Trophoblast cell (in vitro differentiated cells and primary cell): Measurements from ENCODE around the gene BRD7.

Experiments used
- DNase-seq, 2 donors: peaks; one replicate each; pipeline ENCODE4 v3.0.0-alpha.2; 2016
- H2AFZ ChIP-seq: 2 replicates; pipeline ENCODE4 v1.6.1; 2013; ENCODE audit warnings: low read length, moderate library complexity, mild to moderate bottlenecking; ENCODE audit not compliant: insufficient read depth, poor library complexity
- H2AK5ac ChIP-seq: 2 replicates; pipeline ENCODE4 v1.6.1; 2013; ENCODE audit warnings: mild to moderate bottlenecking, low read length
- H2BK120ac ChIP-seq: 2 replicates; pipeline ENCODE4 v1.6.1; 2013; ENCODE audit warnings: low read length, mild to moderate bottlenecking, moderate library complexity; ENCODE audit not compliant: insufficient read depth, poor library complexity
- H2BK12ac ChIP-seq: 2 replicates; pipeline ENCODE4 v1.6.1; 2013; ENCODE audit warnings: mild to moderate bottlenecking, low read length, moderate library complexity
- H2BK5ac ChIP-seq: 2 replicates; pipeline ENCODE4 v1.6.1; 2013; ENCODE audit warnings: low read length, low read depth, moderate library complexity, mild to moderate bottlenecking; ENCODE audit not compliant: poor library complexity
- H3K14ac ChIP-seq: 2 replicates; pipeline ENCODE4 v1.6.1; 2013; ENCODE audit warnings: mild to moderate bottlenecking, low read length
- H3K18ac ChIP-seq: 2 replicates; pipeline ENCODE4 v1.6.1; 2013; ENCODE audit warnings: mild to moderate bottlenecking, low read length
- H3K23ac ChIP-seq: 2 replicates; pipeline ENCODE4 v1.6.1; 2013; ENCODE audit warnings: low read length
- H3K27ac ChIP-seq: 2 replicates; pipeline ENCODE4 v1.5.1; 2013; ENCODE audit warnings: low read depth, mild to moderate bottlenecking, inconsistent platforms, low read length, moderate library complexity
- H3K27me3 ChIP-seq: 2 replicates; pipeline ENCODE4 v1.6.1; 2013; ENCODE audit warnings: inconsistent platforms, mild to moderate bottlenecking, low read length, moderate library complexity; ENCODE audit not compliant: insufficient read depth
- H3K36me3 ChIP-seq, 2 experiments: 1 replicate in 1 of 2; 2 replicates in 1 of 2; pipeline ENCODE4 v1.6.1; 2013; ENCODE audit warnings: low read length in 2 of 2, mild to moderate bottlenecking in 2 of 2, moderate library complexity in 1 of 2; ENCODE audit not compliant: insufficient read depth in 2 of 2, control insufficient read depth in 1 of 2
- H3K4ac ChIP-seq: 2 replicates; pipeline ENCODE4 v1.6.1; 2013; ENCODE audit warnings: low read depth, mild to moderate bottlenecking, low read length, moderate library complexity
- H3K4me1 ChIP-seq, 2 experiments: 1 replicate in 1 of 2; 2 replicates in 1 of 2; pipeline ENCODE4 v1.6.1; 2013; ENCODE audit warnings: low read length in 2 of 2, mild to moderate bottlenecking in 2 of 2, moderate library complexity in 1 of 2; ENCODE audit not compliant: insufficient read depth in 2 of 2, control insufficient read depth in 1 of 2
- H3K4me2 ChIP-seq: 2 replicates; pipeline ENCODE4 v1.6.1; 2013; ENCODE audit warnings: inconsistent platforms, mild to moderate bottlenecking, low read length, moderate library complexity
- H3K4me3 ChIP-seq: 2 replicates; pipeline ENCODE4 v1.5.1; 2013; ENCODE audit warnings: mild to moderate bottlenecking, low read depth, low read length, inconsistent platforms
- H3K79me1 ChIP-seq: one replicate; pipeline ENCODE4 v1.6.1; 2013; ENCODE audit warnings: low read length
- H3K79me2 ChIP-seq: 2 replicates; pipeline ENCODE4 v1.6.1; 2013; ENCODE audit warnings: low read length, mild to moderate bottlenecking; ENCODE audit not compliant: control insufficient read depth, insufficient read depth, poor library complexity
- H3K9ac ChIP-seq: 2 replicates; pipeline ENCODE4 v1.6.1; 2013; ENCODE audit warnings: mild to moderate bottlenecking, low read length
- H3K9me3 ChIP-seq: 2 replicates; pipeline ENCODE4 v1.6.1; 2013; ENCODE audit warnings: low read depth, mild to moderate bottlenecking, control low read depth, inconsistent platforms, low read length; ENCODE audit not compliant: insufficient read depth
- H4K12ac ChIP-seq: 2 replicates; pipeline ENCODE4 v1.6.1; 2013; ENCODE audit warnings: low read depth, mild to moderate bottlenecking, low read length, moderate library complexity
- H4K8ac ChIP-seq: 2 replicates; pipeline ENCODE4 v1.6.1; 2013; ENCODE audit warnings: low read depth, mild to moderate bottlenecking, low read length, moderate library complexity
- H4K91ac ChIP-seq: one replicate; pipeline ENCODE4 v1.6.1; 2013; ENCODE audit warnings: low read depth, mild to moderate bottlenecking, low read length, moderate library complexity
- WGBS: extraction: QIAGEN DNeasy Blood & Tissue Kit; methylation state at CpG from one replicate; pipeline ENCODE4 v1.1.7; 2013; ENCODE audit warnings: missing lambda C conversion rate; ENCODE audit not compliant: insufficient read length, insufficient coverage; ENCODE audit errors: extremely low coverage; 5-methylcytosine and 5-hydroxymethylcytosine counted together

Gene BRD7

GRCh38 chr16:50323335-50324011 is 45.3 kb downstream of the BRD7 start:
- WGBS, result no CpG with 5 or more reads among the region's 11 CpGs
- no peak overlapping the region for H3K18ac ChIP-seq
- no peak overlapping the region for H4K8ac ChIP-seq
- H2BK120ac ChIP-seq, result no peak overlapping the region
- H3K36me3 ChIP-seq, result peaks cover 11 to 24% of the 10 kb centered on the region in 2 experiments
- no peak overlapping the region for H3K23ac ChIP-seq
- H4K91ac ChIP-seq, result no peak overlapping the region
- no peak overlapping the region for H4K12ac ChIP-seq
- H3K9me3 ChIP-seq, result no peaks in the 10 kb centered on the region
- H3K79me2 ChIP-seq, result no peaks in the 10 kb centered on the region
- H3K79me1 ChIP-seq, result no peaks in the 10 kb centered on the region
- no peaks in the 10 kb centered on the region for H3K27me3 ChIP-seq
- H3K14ac ChIP-seq, result no peak overlapping the region
- H3K4me3 ChIP-seq, result no peak overlapping the region
- no peak overlapping the region for H2BK12ac ChIP-seq
- H3K4ac ChIP-seq, result no peak overlapping the region
- H3K9ac ChIP-seq, result no peak overlapping the region
- no peaks in the 10 kb centered on the region for H3K4me1 ChIP-seq
- H3K27ac ChIP-seq, result no peak overlapping the region
- H2BK5ac ChIP-seq, result no peak overlapping the region
- H2AK5ac ChIP-seq, result no peak overlapping the region
- peak in 1 of 2 donors; percentile 38 for DNase-seq
- no peak overlapping the region for H3K4me2 ChIP-seq
- H2AFZ ChIP-seq, result no peak overlapping the region

- Histone ChIP-seq H3K4me3 (no peak overlapping the region), H2BK120ac (no peak overlapping the region), H3K4me2 (no peak overlapping the region), H3K23ac (no peak overlapping the region), H3K14ac (no peak overlapping the region), H3K79me2 (no peaks in the 10 kb centered on the region), H4K91ac (no peak overlapping the region), H3K4ac (no peak overlapping the region), H3K27me3 (no peaks in the 10 kb centered on the region), H2BK5ac (no peak overlapping the region), H3K79me1 (no peaks in the 10 kb centered on the region), H3K9ac (no peak overlapping the region), H3K9me3 (no peaks in the 10 kb centered on the region), H2AFZ (no peak overlapping the region), H3K27ac (no peak overlapping the region), H2BK12ac (no peak overlapping the region), H4K12ac (no peak overlapping the region), H3K18ac (no peak overlapping the region), H3K4me1 (no peaks in the 10 kb centered on the region), H4K8ac (no peak overlapping the region), H2AK5ac (no peak overlapping the region), H3K36me3 (peaks cover 11 to 24% of the 10 kb centered on the region in 2 experiments)
- no CpG with 5 or more reads among the region's 1 CpG for WGBS
- DNase-seq, result no peak
These were observed 46.5 kb downstream of the BRD7 start for GRCh38 chr16:50322333-50322732.

GRCh38 chr16:50320310-50320709 is 48.5 kb downstream of the BRD7 start:
- no peak overlapping the region for H4K91ac ChIP-seq
- no peak overlapping the region for H3K27ac ChIP-seq
- H3K23ac ChIP-seq, result no peak overlapping the region
- no peak overlapping the region for H3K18ac ChIP-seq
- H3K4me3 ChIP-seq, result no peak overlapping the region
- no peak overlapping the region for H3K9ac ChIP-seq
- H3K14ac ChIP-seq, result no peak overlapping the region
- H3K4me2 ChIP-seq, result no peak overlapping the region
- no peak for DNase-seq
- no peaks in the 10 kb centered on the region for H3K79me2 ChIP-seq
- peaks cover 12 to 31% of the 10 kb centered on the region in 2 experiments for H3K36me3 ChIP-seq
- H2BK5ac ChIP-seq, result no peak overlapping the region
- no peak overlapping the region for H2BK12ac ChIP-seq
- no peaks in the 10 kb centered on the region for H3K9me3 ChIP-seq
- no CpG with 5 or more reads among the region's 5 CpGs for WGBS
- H4K12ac ChIP-seq, result no peak overlapping the region
- peaks cover 10 to 13% of the 10 kb centered on the region in 2 experiments for H3K4me1 ChIP-seq
- no peak overlapping the region for H4K8ac ChIP-seq
- no peak overlapping the region for H3K4ac ChIP-seq
- H3K27me3 ChIP-seq, result no peaks in the 10 kb centered on the region
- no peak overlapping the region for H2BK120ac ChIP-seq
- H3K79me1 ChIP-seq, result peaks cover 1% of the 10 kb centered on the region
- H2AFZ ChIP-seq, result no peak overlapping the region
- no peak overlapping the region for H2AK5ac ChIP-seq

GRCh38 chr16:50318796-50319578 is 49.8 kb downstream of the BRD7 start:
- Histone ChIP-seq H3K4me1 (peaks cover 20 to 23% of the 10 kb centered on the region in 2 experiments), H4K91ac (no peak overlapping the region), H3K79me1 (peaks cover 11% of the 10 kb centered on the region), H3K4me2 (no peak overlapping the region), H2BK120ac (no peak overlapping the region), H3K14ac (no peak overlapping the region), H4K8ac (no peak overlapping the region), H3K9me3 (no peaks in the 10 kb centered on the region), H2BK5ac (no peak overlapping the region), H3K27me3 (no peaks in the 10 kb centered on the region), H2AK5ac (no peak overlapping the region), H3K4ac (no peak overlapping the region), H3K4me3 (no peak overlapping the region), H3K18ac (no peak overlapping the region), H3K79me2 (peaks cover 2% of the 10 kb centered on the region), H2AFZ (no peak overlapping the region), H3K9ac (no peak overlapping the region), H4K12ac (no peak overlapping the region), H2BK12ac (no peak overlapping the region), H3K27ac (no peak overlapping the region), H3K23ac (no peak overlapping the region), H3K36me3 (peaks cover 17 to 29% of the 10 kb centered on the region in 2 experiments)
- DNase-seq, result peak; percentile 65 to 80
- WGBS, result no CpG with 5 or more reads among the region's 9 CpGs
